Esophagus squamous epithelium (tissue), 5 donors: Measurements from ENCODE around the gene ARHGEF17. TPM values are rescaled to one million over a fixed set of nuclear protein-coding genes. Genes with fewer than 3 reads are reported as not detected.

ENCODE experiments used
- DNase-seq: peaks from one replicate; lab custom pipeline; 2025; lab: John Stamatoyannopoulos, UW
- H3K27ac ChIP-seq, 4 donors: fragments of 200-600 bp; sonication (generic); one replicate each; pipeline ENCODE4 v1.5.1; 2016 to 2019; ENCODE audit warnings: mild to moderate bottlenecking in 1 of 4
- H3K27me3 ChIP-seq, 4 donors: fragments of 200-600 bp; sonication (generic); 1 replicate in 3 of 4; 2 replicates in 1 of 4; pipeline versions ENCODE4 v1.5.1 to v1.6.0; 2017 to 2021; ENCODE audit warnings: antibody characterized with exemption in 1 of 4
- H3K36me3 ChIP-seq, 3 donors: fragments of 200-600 bp; sonication (generic); one replicate each; pipeline ENCODE4 v1.5.1; 2016 to 2019
- H3K4me1 ChIP-seq, 3 donors: fragments of 200-600 bp; sonication (generic); one replicate each; pipeline ENCODE4 v1.5.1; 2017 to 2019
- H3K4me3 ChIP-seq, 4 donors: fragments of 200-600 bp; sonication (generic); 1 replicate in 3 of 4; 2 replicates in 1 of 4; pipeline ENCODE4 v1.5.1; 2016 to 2019; ENCODE audit warnings: mild to moderate bottlenecking in 2 of 4, moderate library complexity in 1 of 4
- H3K9me3 ChIP-seq, 3 donors: fragments of 200-600 bp; sonication (generic); one replicate each; pipeline ENCODE4 v1.5.1; 2016 to 2019
- CTCF ChIP-seq, 6 experiments: fragments of 450-650 bp in 4 of 6; fragments of 200-600 bp in 2 of 6; sonication (generic) in 2 of 6; IDR thresholded peaks; one replicate each; pipeline ENCODE4 v1.5.1; 2016 to 2019; ENCODE audit warnings: antibody characterized with exemption in 6 of 6, mild to moderate bottlenecking in 4 of 6, moderate library complexity in 4 of 6
- POLR2A ChIP-seq, 4 donors: fragments of 450-650 bp; IDR thresholded peaks; one replicate each; pipeline ENCODE4 v1.6.1; 2017; ENCODE audit warnings: antibody characterized with exemption in 4 of 4, mild to moderate bottlenecking in 4 of 4, moderate library complexity in 3 of 4
- WGBS, 2 donors: methylation state at CpG; one replicate each; pipeline ENCODE4 v1.1.5; 2018; 5-methylcytosine and 5-hydroxymethylcytosine counted together
- intact Hi-C: fragments of 100-400 bp; cut with DNase I; formaldehyde crosslinking; loops from one replicate; pipeline ENCODE4 v1.15.0; 2022
- total RNA-seq, 4 donors: library from RNA; depleted of rRNA; stranded (reverse); fragments of >200 nt; gene quantifications; one replicate each; pipeline ENCODE4 v1.1.0, GENCODE V29; 2016
- donor health status: DM: yes; HTN: yes; CAD: no.

Gene ARHGEF17
- total RNA-seq, 4 donors from 2014 or later = 3.2 to 23.1 (median 5.4) TPM

- no peak for TF ChIP-seq CTCF (IDR thresholded peaks at IDR 0.05)
- no peak for TF ChIP-seq POLR2A (IDR thresholded peaks at IDR 0.05)
- Histone ChIP-seq H3K4me3 (no peak overlapping the region), H3K27me3 (no peaks in the 10 kb centered on the region), H3K4me1 (peaks cover 10 to 35% (median 17%) of the 10 kb centered on the region in 3 donors), H3K9me3 (no peaks in the 10 kb centered on the region), H3K36me3 (peaks cover 0 to 45% (median 4%) of the 10 kb centered on the region in 3 donors), H3K27ac (no peak overlapping the region)
- 62 to 86% methylated on average over 2 to 7 of the region's 10 CpGs for WGBS, 2 donors
- DNase-seq = no peak
- intact Hi-C loops = loop anchor here (5.0 kb wide), 1 partner anchor 39 kb away; no protein-coding TSS in a partner anchor
Observed at GRCh38 chr11:73391665-73392064, 83.6 kb downstream of the ARHGEF17 start.

DNA sequence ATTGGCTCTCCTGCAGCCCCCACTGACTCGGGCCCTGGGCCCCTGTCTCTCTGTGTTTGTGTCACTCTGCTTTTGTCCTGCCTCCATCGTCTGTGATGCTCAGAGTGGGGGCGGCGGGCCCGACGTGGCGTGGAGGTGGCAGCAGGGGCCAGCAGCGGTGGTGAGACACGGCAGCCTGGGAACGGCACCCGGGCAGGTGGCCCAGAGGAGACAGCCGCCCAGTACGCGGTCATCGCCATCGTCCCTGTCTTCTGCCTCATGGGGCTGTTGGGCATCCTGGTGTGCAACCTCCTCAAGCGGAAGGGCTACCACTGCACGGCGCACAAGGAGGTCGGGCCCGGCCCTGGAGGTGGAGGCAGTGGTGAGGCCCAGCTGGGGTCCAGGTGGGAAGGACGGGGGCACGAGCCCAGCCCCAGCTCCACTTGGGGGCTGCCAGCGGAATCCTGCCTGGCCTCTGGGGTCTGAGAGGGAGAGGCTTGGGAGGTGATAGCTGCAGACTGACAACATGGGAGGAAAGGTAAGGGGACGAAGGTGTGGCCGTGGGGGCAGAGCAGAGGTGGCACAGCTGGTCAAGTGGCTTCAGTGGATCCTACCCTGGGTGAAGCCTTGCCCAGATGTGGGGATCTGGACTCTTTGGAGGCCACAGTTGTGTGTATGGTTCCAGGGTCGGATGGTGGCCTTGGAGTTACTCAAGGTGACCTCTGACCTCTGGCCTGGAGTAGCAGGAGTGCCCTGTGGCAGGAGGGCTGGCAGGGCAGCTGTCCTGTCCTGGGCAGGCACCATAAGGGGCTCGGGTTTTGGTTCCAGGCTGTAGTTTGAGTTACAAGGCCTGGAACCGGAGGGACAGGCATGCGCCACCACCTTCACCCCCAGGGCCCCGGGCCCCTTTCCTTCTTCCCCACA lies 84.3 kb downstream of the ARHGEF17 start:
- Histone ChIP-seq H3K36me3 (peaks cover 0 to 45% (median 4%) of the 10 kb centered on the region in 3 donors), H3K4me1 (peaks cover 10 to 29% (median 16%) of the 10 kb centered on the region in 3 donors), H3K4me3 (no peak overlapping the region), H3K27me3 (no peaks in the 10 kb centered on the region), H3K27ac (no peak overlapping the region), H3K9me3 (no peaks in the 10 kb centered on the region)
- no peak for DNase-seq
- WGBS, 2 donors = 88 to 89% methylated on average over 7 to 8 of the region's 31 CpGs
- TF ChIP-seq CTCF (IDR thresholded peaks at IDR 0.05) (no peak), POLR2A (IDR thresholded peaks at IDR 0.05) (no peak)
- intact Hi-C loops = loop anchor here (5.0 kb wide), 1 partner anchor 40 kb away; no protein-coding TSS in a partner anchor

DNA sequence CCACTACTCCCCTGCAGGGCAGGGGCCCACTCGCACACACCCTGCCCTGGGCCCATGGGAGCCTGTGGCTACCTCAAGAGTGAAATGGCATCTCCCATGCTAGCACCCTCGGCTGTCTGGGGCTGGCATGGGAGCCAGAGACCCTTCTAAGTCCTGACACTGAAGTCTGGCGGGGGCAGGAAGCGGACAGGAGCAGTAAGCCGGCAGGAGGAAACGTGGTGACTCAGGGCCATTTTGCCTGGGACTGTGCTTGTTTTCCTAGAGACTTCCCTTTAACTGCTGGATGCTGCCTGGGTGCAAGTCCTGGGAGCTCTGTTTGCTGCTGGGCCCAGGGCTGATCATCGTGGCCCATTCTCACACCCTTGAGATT lies 84.9 kb downstream of the ARHGEF17 start:
- Histone ChIP-seq H3K27me3 (no peaks in the 10 kb centered on the region), H3K4me3 (no peak overlapping the region), H3K9me3 (no peaks in the 10 kb centered on the region), H3K27ac (no peak overlapping the region), H3K4me1 (peaks cover 10 to 22% (median 14%) of the 10 kb centered on the region in 3 donors), H3K36me3 (peaks cover 0 to 45% (median 4%) of the 10 kb centered on the region in 3 donors)
- TF ChIP-seq POLR2A (IDR thresholded peaks at IDR 0.05) = no peak
- no peak for TF ChIP-seq CTCF (IDR thresholded peaks at IDR 0.05)
- intact Hi-C loops = loop anchor here (5.0 kb wide), 1 partner anchor 41 kb away; no protein-coding TSS in a partner anchor
- no peak for DNase-seq
- 100% methylated on average over 1 of the region's 7 CpGs; no CpG with 5 or more reads in 1 of the 2 donors for WGBS, 2 donors

- intact Hi-C loops = loop anchor here (5.0 kb wide), 1 partner anchor 41 kb away; no protein-coding TSS in a partner anchor
- Histone ChIP-seq H3K27me3 (no peaks in the 10 kb centered on the region), H3K4me3 (no peak overlapping the region), H3K9me3 (no peaks in the 10 kb centered on the region), H3K36me3 (peaks cover 0 to 45% (median 4%) of the 10 kb centered on the region in 3 donors), H3K4me1 (peaks cover 4 to 15% (median 6%) of the 10 kb centered on the region in 3 donors), H3K27ac (no peak overlapping the region)
- TF ChIP-seq CTCF (IDR thresholded peaks at IDR 0.05) (peak; percentile 34 to 90 (median 82)), POLR2A (IDR thresholded peaks at IDR 0.05) (no peak)
- DNase-seq = peak; percentile 28
- 86 to 90% methylated on average over 2 to 10 of the region's 16 CpGs for WGBS, 2 donors
Observed at GRCh38 chr11:73393479-73394415, 85.7 kb downstream of the ARHGEF17 start.
